HG02588 (cell line): Measurements from ENCODE around the gene ARHGDIA.

ENCODE experiments used
- ATAC-seq: cut with Tn5 transposase; IDR thresholded peaks from one replicate; pipeline ENCODE4 v1.9.1; 2021; ENCODE audit warnings: mild to moderate bottlenecking, moderate library complexity; ENCODE audit not compliant: unreplicated experiment

The ARHGDIA gene

DNA sequence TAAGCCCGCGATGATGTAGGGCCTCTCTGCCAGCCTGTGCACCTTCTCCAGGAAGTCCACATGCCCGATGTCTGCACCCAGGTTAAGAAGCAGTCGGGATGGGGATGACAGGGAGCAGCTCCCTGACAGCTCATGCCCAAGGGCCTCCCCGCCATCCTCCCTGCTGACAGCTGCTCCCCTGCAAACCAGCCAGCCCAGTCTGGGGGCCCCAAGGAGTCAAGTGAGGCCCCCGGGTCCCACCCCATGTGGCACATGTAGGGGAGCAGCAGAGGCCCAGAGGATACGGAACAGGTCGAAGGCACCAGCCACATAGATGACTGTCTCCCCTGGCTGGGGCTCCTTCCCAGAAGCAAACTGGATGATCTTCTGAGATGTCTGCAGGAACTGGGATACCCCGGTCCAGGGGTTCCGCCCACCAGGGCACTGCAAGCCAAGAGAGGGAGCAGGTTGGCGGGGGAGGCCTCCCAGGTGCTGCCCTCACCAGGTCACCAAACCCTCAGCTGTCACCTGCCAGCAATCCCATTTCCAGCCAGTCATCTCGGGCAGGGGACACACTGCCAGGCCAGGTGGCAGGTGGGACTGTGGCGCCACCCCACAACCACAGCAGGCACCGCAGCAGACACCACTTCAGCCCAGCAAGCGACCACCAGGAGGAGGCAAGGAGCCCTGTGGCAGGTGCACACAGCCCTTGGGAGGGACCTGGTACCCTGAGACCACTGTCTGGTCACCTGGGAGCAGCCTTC lies 35.5 kb upstream of the ARHGDIA start:
- no peak for ATAC-seq

DNA sequence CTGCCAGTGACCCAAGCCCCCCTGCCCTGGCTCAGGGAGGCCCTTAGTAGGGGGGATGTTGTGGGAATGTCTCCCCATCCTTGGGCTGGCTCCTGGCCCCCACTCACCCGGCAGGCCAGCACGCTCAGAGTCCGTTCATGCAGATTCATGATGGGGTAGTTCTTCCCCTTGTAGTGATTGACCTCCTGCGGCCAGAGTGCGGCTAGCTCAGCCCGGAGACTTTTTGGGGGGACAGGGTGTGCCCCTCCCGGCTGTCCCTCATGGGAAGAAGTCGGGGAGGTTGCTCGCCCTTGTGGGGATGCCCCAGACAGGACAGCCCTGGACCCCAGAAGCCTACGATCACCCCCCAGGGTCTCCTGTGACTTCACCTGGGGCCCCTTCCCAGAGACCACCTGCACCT lies 34.9 kb upstream of the ARHGDIA start:
- ATAC-seq: no peak

DNA sequence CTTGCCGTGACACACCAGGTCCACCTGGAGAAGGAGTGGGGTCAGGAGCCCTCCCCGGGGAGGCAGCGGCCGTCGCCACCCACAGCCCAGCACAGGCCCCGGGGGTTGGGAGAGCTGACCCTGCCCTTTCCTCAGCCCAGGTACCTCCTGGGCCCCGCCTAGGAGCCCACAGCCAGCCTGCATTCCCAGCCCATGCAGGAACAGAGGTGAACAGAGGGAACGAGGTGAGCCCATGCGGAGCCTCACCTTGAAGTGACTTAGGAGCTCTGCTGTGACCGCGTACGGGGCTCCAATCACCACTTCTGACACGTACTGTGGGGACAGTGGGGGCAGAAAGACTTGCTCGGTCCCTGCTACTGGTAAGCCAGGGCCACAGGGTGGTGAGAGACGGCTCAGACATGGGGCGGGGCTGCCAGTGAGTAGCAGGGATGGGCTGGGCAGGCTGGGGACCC lies 34.3 kb upstream of the ARHGDIA start:
- no peak for ATAC-seq

- no peak for ATAC-seq
These were observed 33.7 kb upstream of the ARHGDIA start for GRCh38 chr17:81904600-81905423.

GRCh38 chr17:81903896-81904599 lies 32.9 kb upstream of the ARHGDIA start:
- no peak for ATAC-seq

DNA sequence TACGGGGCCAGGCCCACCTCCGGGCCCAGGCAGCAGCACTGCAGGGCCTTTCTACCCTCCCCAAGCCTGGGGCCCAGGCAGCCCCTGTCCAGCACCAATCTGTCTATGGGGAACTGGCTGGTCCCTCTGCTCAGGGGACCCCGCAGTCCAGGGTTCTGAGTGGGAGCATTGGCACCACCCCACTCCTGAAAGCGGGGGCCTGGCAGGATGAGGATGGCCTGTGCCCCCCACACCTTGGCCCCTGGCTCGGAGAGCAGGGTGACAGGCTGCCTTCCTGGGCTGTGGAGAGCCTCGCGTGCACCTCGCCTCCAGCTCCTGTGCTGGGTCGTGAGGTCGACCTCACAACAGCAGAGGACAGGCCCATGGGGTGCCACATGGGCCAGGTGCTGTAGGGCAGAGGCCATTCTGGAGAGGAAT lies 32.3 kb upstream of the ARHGDIA start:
- no peak for ATAC-seq

DNA sequence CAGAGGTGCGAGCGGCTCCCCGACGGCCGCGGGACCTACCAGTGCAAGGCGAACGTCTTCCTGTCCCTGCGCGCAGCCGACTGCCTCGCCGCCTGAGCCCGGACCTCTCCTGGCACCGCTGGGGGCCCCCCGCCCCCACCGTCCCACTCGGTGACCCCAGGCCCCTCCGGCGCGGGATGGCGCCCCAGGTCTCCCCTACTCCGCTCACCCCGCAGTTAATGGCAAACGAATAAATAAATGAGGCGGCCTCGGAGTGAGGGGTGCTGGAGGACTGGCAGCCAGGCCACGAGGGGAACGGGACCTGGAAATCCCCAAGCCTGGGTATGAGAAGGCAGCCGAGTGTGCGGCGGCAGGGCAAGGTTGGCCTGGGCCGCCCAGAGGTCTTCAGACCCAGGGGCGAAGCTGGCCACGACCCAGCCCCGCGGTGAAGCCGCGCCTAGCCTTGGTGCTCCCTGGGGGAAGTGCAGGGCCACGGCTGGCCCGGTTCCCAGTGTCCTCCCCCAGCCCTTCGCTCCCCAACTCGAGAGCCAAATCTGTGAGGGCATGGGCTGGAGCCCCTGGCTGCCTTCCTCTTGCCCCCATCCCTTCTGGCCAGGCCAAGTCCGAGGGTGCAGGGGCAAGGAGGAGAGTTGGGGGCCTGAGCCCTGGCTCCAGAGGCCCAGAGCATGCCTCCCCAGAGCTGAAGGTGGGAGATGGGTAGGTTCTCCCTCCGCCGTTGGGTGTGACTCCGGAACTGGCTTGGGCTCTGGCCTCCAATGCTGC lies 31.7 kb upstream of the ARHGDIA start:
- ATAC-seq: no peak

DNA sequence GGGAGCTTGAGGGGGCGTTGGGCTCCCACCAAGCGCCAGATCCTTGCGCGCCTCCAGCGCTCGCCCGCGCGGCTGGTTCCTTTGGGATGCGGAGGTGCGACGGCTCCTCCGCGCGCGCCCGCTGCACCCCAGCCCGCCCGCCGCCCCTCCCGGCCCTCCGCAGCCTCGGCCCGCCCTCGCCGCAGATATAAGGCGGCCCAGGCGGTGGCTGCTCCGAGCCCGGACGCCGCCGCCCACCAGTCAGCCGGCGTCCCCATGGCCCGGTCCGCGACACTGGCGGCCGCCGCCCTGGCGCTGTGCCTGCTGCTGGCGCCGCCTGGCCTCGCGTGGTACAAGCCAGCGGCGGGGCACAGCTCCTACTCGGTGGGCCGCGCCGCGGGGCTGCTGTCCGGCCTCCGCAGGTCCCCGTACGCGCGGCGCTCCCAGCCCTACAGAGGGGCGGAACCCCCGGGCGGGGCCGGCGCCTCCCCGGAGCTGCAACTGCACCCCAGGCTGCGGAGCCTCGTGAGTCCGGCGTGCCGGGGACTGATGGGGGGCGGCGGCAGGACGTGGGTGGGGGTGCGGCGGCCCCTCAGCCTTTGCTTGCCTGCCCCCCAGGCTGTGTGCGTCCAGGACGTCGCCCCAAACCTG lies 31.0 kb upstream of the ARHGDIA start, which contains the start of gene NPB:
Gene NPB (plus strand): TSS at position 216 of the 630 bp plus-strand sequence. CDS start 40 bp downstream, at position 256.
- no peak for ATAC-seq

DNA sequence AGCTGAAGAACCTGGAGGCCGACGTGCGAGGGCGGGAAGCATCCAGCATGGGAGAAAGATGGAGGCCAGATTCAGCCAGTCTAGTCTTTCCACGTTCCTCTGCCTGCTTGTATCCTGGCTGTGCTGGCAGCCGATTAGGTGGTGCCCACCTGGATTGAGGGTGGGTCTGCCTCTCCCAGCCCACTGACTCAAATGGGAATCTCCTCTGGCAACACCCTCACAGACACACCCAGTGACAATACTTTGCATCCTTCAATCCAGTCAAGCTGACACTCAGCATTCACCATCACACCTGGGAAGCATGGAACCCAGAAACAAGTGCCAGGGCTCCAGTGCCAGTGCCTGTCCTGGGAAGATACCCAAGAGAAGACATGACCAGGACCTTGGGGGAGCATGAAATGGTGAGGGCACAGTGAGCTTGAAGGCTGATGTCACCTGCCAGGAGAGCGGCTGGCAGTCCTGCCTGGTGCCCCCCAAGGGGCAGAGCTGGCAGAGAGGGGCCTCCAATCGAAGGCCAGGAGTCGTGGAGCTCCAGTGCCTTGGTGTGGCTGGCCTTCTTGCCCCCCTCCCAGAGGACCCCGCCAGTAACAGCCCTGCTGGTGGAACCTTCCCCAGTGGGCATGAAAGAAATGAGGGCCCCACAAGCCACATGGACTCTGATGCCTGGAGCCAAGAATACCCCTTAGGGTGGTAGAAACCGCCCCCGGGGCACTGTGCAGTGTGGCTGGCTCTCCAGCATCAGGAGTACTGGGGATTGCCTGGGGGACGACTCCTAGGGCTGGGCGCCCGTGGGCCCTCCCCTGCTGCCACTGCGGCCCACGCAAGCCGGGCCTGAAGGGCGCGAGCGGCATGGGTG lies 30.3 kb upstream of the ARHGDIA start:
- ATAC-seq: no peak

GRCh38 chr17:81900181-81900820 lies 29.2 kb upstream of the ARHGDIA start:
- no peak for ATAC-seq

- ATAC-seq: no peak
These were observed 28.5 kb upstream of the ARHGDIA start for GRCh38 chr17:81899514-81900166.

DNA sequence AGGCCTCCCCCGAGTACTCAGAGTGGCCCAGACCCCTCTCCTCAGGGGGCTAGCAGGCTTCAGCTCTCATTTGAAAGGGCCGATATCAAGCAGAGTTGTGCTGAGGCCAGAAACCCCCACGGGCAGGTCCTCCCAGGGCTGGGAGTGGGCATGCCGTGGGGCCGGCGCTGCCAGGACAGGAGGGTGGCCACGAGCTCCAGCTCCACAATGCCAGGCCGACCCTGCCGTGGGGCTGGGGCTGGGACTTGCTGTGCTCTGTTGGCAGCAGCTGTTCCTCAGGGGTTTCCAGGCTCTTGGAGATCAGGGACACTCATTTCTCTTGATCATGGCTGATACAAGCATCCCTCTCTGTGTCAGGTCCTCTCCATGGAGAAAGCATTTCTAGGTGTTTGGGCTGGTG lies 27.7 kb upstream of the ARHGDIA start:
- no peak for ATAC-seq

DNA sequence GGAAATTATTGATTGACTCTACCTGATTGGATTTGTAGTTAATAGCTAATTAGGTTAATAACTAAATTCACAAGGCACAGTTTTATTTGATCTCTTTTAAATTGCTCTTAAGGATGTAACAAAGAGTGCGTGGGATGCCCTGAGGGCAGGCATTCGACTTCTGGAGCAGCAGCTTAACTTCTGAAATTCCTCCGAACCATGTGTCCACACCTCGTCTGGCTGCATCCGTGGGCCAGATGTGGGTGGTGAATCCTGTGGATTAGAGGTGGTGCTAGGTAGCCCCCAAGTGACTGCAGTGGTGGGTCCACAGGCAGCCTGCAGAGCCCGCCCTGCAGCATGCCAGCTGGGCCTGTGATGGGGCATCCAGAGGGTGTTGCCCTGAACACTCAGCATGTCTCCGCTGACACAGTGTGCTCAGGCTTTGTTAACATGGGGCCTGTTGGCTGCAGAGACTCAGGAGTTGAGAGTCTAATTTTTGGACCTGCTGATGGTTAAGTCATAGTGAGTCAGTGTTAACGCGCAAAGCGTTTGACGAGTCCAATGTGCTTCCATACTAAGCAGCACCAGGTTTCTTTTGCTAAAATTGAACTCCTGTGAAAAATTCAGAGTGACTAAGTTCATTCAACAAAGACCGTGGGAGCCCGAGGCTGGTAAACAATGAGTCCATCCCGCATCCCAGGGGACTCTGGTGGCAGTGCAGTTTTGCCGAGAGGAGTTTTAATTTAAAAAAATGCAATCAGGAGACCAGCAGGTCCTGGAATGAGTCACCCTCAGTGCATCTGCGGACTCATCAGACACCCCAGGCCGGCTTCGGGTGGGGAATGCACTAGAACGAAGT lies 27.1 kb upstream of the ARHGDIA start:
- no peak for ATAC-seq

GRCh38 chr17:81895400-81895799 lies 24.3 kb upstream of the ARHGDIA start:
- ATAC-seq: no peak

DNA sequence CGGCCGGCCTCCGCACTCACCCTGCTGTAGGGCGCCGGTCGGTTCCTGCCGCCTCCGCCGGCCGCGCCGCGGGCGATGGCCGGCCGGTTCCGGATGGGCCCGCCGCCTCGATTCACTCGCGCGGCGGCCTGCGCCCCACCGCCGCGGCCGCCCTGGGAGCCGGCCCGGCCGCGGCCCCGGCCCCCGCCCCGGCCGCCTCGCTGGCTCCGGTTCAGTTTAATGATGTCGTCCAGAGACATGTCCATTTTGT lies 20.1 kb upstream of the ARHGDIA start:
- no peak for ATAC-seq

GRCh38 chr17:81890447-81891302 lies 19.5 kb upstream of the ARHGDIA start:
- ATAC-seq: no peak

GRCh38 chr17:81889602-81890001 lies 18.5 kb upstream of the ARHGDIA start:
- no peak for ATAC-seq
